Liver (tissue), 9 donors: ENCODE measurements around the gene YTHDF1. TPM values are rescaled to one million over a fixed set of nuclear protein-coding genes. Genes with fewer than 3 reads are reported as not detected.

ENCODE experiments used
- DNase-seq: peaks from one replicate; pipeline ENCODE4 v3.0.0-alpha.2; 2017; ENCODE audit warnings: low spot score
- H3K27ac ChIP-seq, 2 donors: one replicate each; pipeline ENCODE4 v1.7.0; 2013; ENCODE audit warnings: inconsistent platforms in 2 of 2, low read length in 2 of 2, control low read depth in 1 of 2, low read depth in 1 of 2, mild to moderate bottlenecking in 1 of 2
- H3K27me3 ChIP-seq, 4 donors: one replicate each; pipeline versions ENCODE4 v1.6.1 to v1.7.0; 2013; ENCODE audit warnings: low read length in 3 of 4, inconsistent platforms in 1 of 4, mild to moderate bottlenecking in 1 of 4, moderate library complexity in 1 of 4; ENCODE audit not compliant: control insufficient read depth in 4 of 4, insufficient read depth in 4 of 4
- H3K36me3 ChIP-seq, 4 donors: one replicate each; pipeline versions ENCODE4 v1.6.1 to v1.7.0; 2013; ENCODE audit warnings: low read length in 3 of 4, mild to moderate bottlenecking in 3 of 4, low read depth in 1 of 4, moderate library complexity in 1 of 4; ENCODE audit not compliant: control insufficient read depth in 4 of 4, insufficient read depth in 3 of 4
- H3K4me1 ChIP-seq, 4 donors: one replicate each; pipeline versions ENCODE4 v1.6.1 to v1.7.0; 2013; ENCODE audit warnings: low read length in 3 of 4, mild to moderate bottlenecking in 3 of 4, moderate library complexity in 1 of 4; ENCODE audit not compliant: control insufficient read depth in 4 of 4, insufficient read depth in 4 of 4
- H3K4me3 ChIP-seq, 3 donors: one replicate each; pipeline versions ENCODE4 v1.6.1 to v1.7.0; 2013; ENCODE audit warnings: low read length in 3 of 3, control low read depth in 1 of 3, low read depth in 1 of 3, mild to moderate bottlenecking in 1 of 3
- H3K9ac ChIP-seq, 2 donors: one replicate each; pipeline ENCODE4 v1.7.0; 2013; ENCODE audit warnings: low read length in 2 of 2, mild to moderate bottlenecking in 2 of 2, moderate library complexity in 2 of 2, control low read depth in 1 of 2, low read depth in 1 of 2
- H3K9me3 ChIP-seq, 4 donors: one replicate each; pipeline versions ENCODE4 v1.6.1 to v1.7.0; 2013; ENCODE audit warnings: low read length in 3 of 4; ENCODE audit not compliant: control insufficient read depth in 4 of 4
- EGR1 ChIP-seq, 2 donors: IDR thresholded peaks; 2 replicates each; pipeline ENCODE4 v1.6.1; 2016 to 2018; ENCODE audit warnings: antibody characterized with exemption in 2 of 2, low read depth in 2 of 2
- FOXA1 ChIP-seq: IDR thresholded peaks from 2 replicates; pipeline ENCODE4 v1.6.1; 2016; ENCODE audit warnings: antibody characterized with exemption
- FOXA2 ChIP-seq: IDR thresholded peaks from 2 replicates; pipeline ENCODE4 v1.6.1; 2016; ENCODE audit warnings: antibody characterized with exemption
- GABPA ChIP-seq, 2 donors: IDR thresholded peaks in 1 of 2; conservative IDR thresholded peaks in 1 of 2; 2 replicates each; pipeline ENCODE4 v1.6.1; 2016; ENCODE audit warnings: antibody characterized with exemption in 2 of 2, mild to moderate bottlenecking in 1 of 2, moderate library complexity in 1 of 2
- HNF4G ChIP-seq: IDR thresholded peaks from 2 replicates; pipeline ENCODE4 v1.6.1; 2016; ENCODE audit warnings: antibody characterized with exemption
- JUND ChIP-seq, 2 donors: IDR thresholded peaks; 2 replicates each; pipeline ENCODE4 v1.6.1; 2016; ENCODE audit warnings: antibody characterized with exemption in 2 of 2
- NR2F2 ChIP-seq: IDR thresholded peaks from 2 replicates; pipeline ENCODE4 v1.6.1; 2016; ENCODE audit warnings: antibody characterized with exemption
- RAD21 ChIP-seq, 2 donors: IDR thresholded peaks; 2 replicates each; pipeline ENCODE4 v1.6.1; 2016; ENCODE audit warnings: antibody characterized with exemption in 2 of 2, mild to moderate bottlenecking in 2 of 2
- RXRA ChIP-seq, 2 donors: IDR thresholded peaks; 2 replicates each; pipeline ENCODE4 v1.6.1; 2017 to 2018; ENCODE audit warnings: antibody characterized with exemption in 2 of 2, mild to moderate bottlenecking in 1 of 2
- SP1 ChIP-seq: IDR thresholded peaks from 2 replicates; pipeline ENCODE4 v1.6.1; 2018; ENCODE audit warnings: antibody characterized with exemption, mild to moderate bottlenecking
- TAF1 ChIP-seq: conservative IDR thresholded peaks from 2 replicates; pipeline ENCODE4 v1.6.1; 2016; ENCODE audit warnings: antibody characterized with exemption, mild to moderate bottlenecking
- YY1 ChIP-seq: IDR thresholded peaks from 2 replicates; pipeline ENCODE4 v1.6.1; 2016; ENCODE audit warnings: antibody characterized with exemption, mild to moderate bottlenecking
- WGBS: extraction: QIAGEN DNeasy Blood & Tissue Kit; methylation state at CpG from one replicate; pipeline ENCODE4 v1.1.7; 2013; 5-methylcytosine and 5-hydroxymethylcytosine counted together
- polyA plus RNA-seq, 2 donors: library from polyadenylated mRNA; stranded (reverse) in 1 of 2; unstranded in 1 of 2; fragments of 200-250 nt in 1 of 2; fragments of >200 nt in 1 of 2; fragmentation: Nextera tagmentation in 1 of 2; extraction: Ambion mirVana in 1 of 2; gene quantifications; one replicate each; pipeline versions ENCODE4 v1.2.1 to v1.2.3, GENCODE V29; 2013 to 2015
- total RNA-seq, 2 donors: library from RNA; depleted of rRNA; stranded (reverse); fragments of >200 nt; gene quantifications; one replicate each; pipeline ENCODE4 v1.2.3, GENCODE V29; 2014
- TF ChIP-seq, protein P1 (sequence below): fragments of 150-350 bp; IDR thresholded peaks from 2 replicates; pipeline ENCODE4 v1.5.1; 2017; ENCODE audit warnings: improper control_type of control experiment, low read depth, low read length; ENCODE audit not compliant: missing input control
- TF ChIP-seq, protein P2 (sequence below): IDR thresholded peaks from 2 replicates; pipeline ENCODE4 v1.6.1; 2016; ENCODE audit warnings: antibody characterized with exemption
- TF ChIP-seq, protein P3 (sequence below): IDR thresholded peaks from 2 replicates; pipeline ENCODE4 v1.6.1; 2016; ENCODE audit warnings: antibody characterized with exemption
- TF ChIP-seq, protein P4 (sequence below): IDR thresholded peaks from 2 replicates; pipeline ENCODE4 v1.6.1; 2016; ENCODE audit warnings: antibody characterized with exemption, mild to moderate bottlenecking
- donor health status: healthy.
- donor health status: healthy.
- donor health status: healthy.
- donor health status: healthy.
- donor health status: healthy.

YTHDF1 gene
- total and polyA plus RNA-seq, 4 donors, result 6.8 to 19.5 (median 14.9) TPM

DNA sequence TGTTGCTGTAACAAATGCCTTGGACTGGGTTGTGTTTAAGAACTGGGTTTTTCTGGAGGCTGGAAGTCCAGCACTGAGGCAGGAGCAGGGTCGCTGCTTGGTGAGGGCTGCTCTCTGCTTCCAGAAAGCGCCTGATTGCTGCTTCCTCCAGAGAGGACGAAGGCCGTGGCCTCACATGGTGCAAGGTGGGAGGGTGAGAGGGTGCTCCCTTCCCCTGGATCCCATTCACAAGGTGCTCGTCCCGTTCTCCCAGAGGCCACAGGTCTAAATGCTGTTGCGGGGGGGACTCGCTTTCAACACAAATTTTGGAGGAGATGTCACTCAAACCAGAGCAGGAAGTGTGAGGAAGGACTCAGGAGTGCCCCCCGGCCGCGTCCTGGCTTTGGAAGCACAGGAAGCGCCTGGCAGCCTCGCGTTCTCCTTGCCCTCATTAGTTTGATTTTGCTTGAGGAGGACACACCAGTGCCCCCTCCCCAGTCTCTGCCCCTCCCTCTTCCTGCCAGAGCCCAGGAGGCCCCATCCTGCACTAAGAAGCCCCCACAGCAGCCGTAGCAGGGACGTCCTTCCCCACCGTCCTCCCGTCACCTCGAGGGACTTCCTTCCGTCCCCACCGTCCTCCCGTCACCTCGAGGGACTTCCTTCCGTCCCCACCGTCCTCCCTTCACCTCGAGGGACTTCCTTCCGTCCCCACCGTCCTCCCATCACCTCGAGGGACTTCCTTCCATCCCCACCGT, 46.0 kb upstream of the YTHDF1 start:
- H3K9me3 ChIP-seq, result no peaks in the 10 kb centered on the region
- peaks cover 0 to 2% (median under 1%) of the 10 kb centered on the region in 4 donors for H3K27me3 ChIP-seq
- H3K4me3 ChIP-seq, result no peak overlapping the region
- H3K4me1 ChIP-seq, result peaks cover 0 to 3% (median 1%) of the 10 kb centered on the region in 4 donors
- 53% methylated on average over 30 of the region's 30 CpGs for WGBS
- TF ChIP-seq RXRA (IDR thresholded peaks at IDR 0.05), result no peak
- TF ChIP-seq, protein P1, sequence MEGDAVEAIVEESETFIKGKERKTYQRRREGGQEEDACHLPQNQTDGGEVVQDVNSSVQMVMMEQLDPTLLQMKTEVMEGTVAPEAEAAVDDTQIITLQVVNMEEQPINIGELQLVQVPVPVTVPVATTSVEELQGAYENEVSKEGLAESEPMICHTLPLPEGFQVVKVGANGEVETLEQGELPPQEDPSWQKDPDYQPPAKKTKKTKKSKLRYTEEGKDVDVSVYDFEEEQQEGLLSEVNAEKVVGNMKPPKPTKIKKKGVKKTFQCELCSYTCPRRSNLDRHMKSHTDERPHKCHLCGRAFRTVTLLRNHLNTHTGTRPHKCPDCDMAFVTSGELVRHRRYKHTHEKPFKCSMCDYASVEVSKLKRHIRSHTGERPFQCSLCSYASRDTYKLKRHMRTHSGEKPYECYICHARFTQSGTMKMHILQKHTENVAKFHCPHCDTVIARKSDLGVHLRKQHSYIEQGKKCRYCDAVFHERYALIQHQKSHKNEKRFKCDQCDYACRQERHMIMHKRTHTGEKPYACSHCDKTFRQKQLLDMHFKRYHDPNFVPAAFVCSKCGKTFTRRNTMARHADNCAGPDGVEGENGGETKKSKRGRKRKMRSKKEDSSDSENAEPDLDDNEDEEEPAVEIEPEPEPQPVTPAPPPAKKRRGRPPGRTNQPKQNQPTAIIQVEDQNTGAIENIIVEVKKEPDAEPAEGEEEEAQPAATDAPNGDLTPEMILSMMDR, result no peak
- no peak for TF ChIP-seq FOXA1
- TF ChIP-seq NR2F2, result no peak
- no peak for TF ChIP-seq SP1
- TF ChIP-seq EGR1 (IDR thresholded peaks at IDR 0.05; ENCODE audit: low read depth in 2 of 2), result no peak
- no peak for TF ChIP-seq HNF4G
- TF ChIP-seq, protein P2, sequence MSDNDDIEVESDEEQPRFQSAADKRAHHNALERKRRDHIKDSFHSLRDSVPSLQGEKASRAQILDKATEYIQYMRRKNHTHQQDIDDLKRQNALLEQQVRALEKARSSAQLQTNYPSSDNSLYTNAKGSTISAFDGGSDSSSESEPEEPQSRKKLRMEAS, result no peak
- TF ChIP-seq GABPA (IDR thresholded peaks at IDR 0.05 in 1 of 2, conservative IDR thresholded peaks at IDR 0.05 in 1 of 2), result no peak
- no peak for TF ChIP-seq RAD21 (IDR thresholded peaks at IDR 0.05)
- no peak for TF ChIP-seq YY1
- no peak for TF ChIP-seq FOXA2
- TF ChIP-seq JUND (IDR thresholded peaks at IDR 0.05), result no peak
- TF ChIP-seq, protein P3, sequence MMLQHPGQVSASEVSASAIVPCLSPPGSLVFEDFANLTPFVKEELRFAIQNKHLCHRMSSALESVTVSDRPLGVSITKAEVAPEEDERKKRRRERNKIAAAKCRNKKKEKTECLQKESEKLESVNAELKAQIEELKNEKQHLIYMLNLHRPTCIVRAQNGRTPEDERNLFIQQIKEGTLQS, result no peak
- no peak for TF ChIP-seq TAF1
- TF ChIP-seq, protein P4, sequence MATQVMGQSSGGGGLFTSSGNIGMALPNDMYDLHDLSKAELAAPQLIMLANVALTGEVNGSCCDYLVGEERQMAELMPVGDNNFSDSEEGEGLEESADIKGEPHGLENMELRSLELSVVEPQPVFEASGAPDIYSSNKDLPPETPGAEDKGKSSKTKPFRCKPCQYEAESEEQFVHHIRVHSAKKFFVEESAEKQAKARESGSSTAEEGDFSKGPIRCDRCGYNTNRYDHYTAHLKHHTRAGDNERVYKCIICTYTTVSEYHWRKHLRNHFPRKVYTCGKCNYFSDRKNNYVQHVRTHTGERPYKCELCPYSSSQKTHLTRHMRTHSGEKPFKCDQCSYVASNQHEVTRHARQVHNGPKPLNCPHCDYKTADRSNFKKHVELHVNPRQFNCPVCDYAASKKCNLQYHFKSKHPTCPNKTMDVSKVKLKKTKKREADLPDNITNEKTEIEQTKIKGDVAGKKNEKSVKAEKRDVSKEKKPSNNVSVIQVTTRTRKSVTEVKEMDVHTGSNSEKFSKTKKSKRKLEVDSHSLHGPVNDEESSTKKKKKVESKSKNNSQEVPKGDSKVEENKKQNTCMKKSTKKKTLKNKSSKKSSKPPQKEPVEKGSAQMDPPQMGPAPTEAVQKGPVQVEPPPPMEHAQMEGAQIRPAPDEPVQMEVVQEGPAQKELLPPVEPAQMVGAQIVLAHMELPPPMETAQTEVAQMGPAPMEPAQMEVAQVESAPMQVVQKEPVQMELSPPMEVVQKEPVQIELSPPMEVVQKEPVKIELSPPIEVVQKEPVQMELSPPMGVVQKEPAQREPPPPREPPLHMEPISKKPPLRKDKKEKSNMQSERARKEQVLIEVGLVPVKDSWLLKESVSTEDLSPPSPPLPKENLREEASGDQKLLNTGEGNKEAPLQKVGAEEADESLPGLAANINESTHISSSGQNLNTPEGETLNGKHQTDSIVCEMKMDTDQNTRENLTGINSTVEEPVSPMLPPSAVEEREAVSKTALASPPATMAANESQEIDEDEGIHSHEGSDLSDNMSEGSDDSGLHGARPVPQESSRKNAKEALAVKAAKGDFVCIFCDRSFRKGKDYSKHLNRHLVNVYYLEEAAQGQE, result no peak
- H3K9ac ChIP-seq, result no peak overlapping the region
- DNase-seq, result no peak
- no peak overlapping the region for H3K27ac ChIP-seq
- H3K36me3 ChIP-seq, result no peaks in the 10 kb centered on the region

DNA sequence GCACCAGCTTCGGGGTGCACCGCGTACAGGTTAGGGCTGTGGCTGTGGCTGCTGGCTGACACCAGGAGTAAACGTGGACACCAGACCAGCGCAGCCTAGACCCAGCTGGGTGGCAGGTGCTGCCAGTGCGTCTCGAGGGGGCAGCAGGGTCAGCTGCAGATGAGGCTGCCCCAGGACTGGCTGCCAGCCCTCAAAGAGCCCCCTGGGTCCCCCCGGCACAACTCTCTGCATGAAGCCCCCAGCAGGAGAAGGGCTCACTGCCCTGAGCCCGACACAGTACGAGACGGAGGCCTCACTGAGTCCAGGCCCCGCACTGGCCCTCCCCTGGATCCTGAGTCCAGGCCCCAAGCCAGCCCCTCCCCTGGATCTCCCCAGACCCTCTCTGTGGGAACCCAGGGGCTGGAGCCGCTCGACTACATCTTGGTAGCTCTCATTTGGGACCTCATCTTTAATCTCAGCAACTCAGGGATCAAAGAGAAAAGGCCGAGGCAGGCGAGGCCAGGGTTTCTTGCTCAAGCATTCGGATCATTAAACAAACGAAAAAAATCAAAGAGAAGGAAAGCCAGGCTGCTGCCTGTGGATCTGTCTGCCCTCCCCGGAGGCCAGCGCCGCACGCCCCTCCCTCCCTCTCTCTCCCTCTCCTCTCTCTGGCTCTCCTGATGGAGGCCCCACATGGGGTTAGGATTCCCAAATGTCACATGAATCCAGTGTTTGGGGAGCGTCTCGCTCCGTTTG, 45.3 kb upstream of the YTHDF1 start:
- Histone ChIP-seq H3K9ac (no peak overlapping the region), H3K4me1 (peaks cover 0 to 2% (median under 1%) of the 10 kb centered on the region in 4 donors), H3K27ac (no peak overlapping the region), H3K27me3 (peaks cover 0 to 3% (median under 1%) of the 10 kb centered on the region in 4 donors), H3K4me3 (no peak overlapping the region), H3K36me3 (no peaks in the 10 kb centered on the region), H3K9me3 (no peaks in the 10 kb centered on the region)
- DNase-seq, result no peak
- 47% methylated on average over 25 of the region's 25 CpGs for WGBS
- no peak for TF ChIP-seq FOXA1
- TF ChIP-seq NR2F2, result no peak
- no peak for TF ChIP-seq RAD21 (IDR thresholded peaks at IDR 0.05)
- TF ChIP-seq HNF4G, result no peak
